HG03457 (cell line): ENCODE data around the gene PEAK3.

Experiments used
- ATAC-seq: cut with Tn5 transposase; IDR thresholded peaks from one replicate; pipeline ENCODE4 v1.9.1; 2021; ENCODE audit warnings: moderate number of reproducible peaks; ENCODE audit not compliant: unreplicated experiment

PEAK3 gene

DNA sequence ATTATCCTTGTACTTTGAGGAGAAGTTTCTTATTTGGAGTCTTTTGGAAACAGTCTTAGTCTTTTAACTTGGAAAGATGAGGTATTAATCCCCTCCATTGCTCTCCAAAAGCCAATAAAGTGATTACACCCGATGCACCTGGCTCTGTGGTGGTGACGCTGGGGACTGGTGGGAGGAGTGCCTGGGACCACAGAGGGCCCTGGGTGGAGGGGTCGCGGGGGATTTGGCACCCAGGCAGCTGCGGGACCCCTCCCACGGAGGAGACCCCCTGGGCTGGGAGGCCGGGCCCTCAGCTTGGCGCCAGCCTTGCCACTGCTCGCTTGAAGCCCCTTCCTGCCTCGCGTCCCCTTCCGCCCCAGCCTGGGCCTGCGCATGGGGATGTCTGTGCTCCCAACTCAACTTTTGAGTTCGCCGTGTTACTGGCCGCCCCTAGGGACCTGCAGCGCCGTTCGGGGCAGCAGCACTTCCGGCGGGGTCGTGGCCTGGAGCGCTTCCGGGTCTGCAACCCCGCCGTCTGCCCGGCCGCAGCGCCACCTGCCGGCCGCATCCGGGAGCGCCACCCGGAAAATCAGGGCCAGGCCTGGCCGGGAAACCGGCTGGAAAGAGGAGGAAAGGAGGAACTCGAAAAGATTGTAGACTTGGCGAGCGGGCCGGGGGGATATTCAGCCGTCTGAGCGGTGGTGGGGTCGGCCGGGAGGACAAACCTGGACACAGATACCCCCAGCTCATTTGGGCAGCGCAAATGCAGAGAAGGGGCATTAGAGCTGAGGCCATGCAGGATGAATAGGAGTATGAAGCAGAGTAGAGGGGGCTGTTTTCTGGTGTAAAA is 8.4 kb downstream of the PEAK3 start:
- no peak for ATAC-seq

DNA sequence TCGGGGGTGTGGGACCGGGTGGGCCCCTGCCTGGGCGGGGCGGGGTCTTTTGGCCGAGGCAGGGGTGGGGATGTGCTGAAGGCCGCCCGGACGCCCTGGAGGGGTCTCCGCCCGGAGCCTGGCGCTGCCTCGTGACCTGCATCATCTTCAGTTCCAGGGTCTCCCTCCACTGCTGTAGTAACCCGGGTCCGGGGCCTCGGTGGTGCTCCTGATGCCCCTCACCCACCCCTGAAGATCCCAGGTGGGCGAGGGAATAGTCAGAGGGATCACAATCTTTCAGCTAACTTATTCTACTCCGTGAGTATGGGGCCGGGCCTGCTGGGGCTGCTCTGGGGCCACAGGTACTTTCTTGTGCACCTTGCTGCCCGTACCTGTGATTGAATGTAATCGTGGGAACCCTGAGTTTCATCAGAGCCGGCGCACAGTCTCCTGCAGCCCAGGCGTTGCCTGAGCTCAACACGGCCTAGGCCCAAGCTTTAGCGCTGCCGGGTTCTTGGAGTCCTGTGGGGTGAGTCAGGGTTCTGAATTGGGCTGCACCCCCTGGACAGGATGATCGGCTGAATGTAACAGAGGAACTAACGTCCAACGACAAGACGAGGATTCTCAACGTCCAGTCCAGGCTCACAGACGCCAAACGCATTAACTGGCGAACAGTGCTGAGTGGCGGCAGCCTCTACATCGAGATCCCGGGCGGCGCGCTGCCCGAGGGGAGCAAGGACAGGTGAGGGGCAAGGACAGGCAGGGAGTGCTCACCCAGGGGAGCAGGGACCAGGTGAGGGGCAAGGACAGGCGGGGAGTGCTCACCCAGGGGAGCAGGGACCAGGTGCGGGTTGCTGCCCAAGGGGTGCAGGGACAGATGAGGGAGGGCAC is 10.5 kb downstream of the PEAK3 start:
- ATAC-seq = no peak

DNA sequence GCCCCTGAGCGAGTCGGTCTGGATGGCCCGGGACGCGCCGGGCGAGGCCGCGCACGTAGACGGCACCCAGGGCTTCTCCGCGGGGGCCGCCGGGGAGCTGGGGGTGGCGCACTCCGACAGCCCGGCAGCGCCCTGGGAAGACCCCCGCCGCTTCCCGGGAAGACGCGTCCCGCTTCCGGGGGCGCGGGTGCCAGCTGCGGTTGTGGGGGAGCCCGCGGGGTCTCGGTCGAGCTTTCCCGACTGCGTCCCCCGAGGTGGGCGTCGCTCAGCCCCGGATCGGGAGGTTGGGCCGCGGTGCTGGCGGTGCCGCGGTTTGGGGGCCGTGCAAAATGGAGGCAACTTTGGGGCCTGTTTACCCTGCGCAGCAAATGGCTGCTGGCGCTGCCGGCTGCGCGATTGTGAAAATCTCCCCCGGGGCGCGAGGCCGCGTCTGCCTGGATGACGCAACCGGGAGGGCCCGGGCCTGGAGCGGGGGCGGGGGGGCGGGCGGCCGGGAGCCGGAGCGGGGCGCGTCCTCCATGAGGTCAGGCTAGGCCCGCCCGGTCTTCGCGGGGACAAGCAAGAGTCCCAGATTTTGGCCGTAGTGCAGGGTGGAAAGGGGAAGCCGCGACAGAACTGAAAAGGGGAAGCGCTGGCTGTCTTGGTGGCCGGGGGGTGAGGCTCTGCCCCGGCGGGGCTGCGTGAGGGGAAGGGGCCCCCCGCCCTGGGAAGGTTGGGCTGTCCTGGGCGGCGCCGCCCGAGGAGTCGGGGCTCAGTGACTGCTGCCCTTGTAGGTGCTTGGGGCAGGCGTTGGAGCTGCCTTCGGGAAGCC is 11.3 kb downstream of the PEAK3 start:
- no peak for ATAC-seq

DNA sequence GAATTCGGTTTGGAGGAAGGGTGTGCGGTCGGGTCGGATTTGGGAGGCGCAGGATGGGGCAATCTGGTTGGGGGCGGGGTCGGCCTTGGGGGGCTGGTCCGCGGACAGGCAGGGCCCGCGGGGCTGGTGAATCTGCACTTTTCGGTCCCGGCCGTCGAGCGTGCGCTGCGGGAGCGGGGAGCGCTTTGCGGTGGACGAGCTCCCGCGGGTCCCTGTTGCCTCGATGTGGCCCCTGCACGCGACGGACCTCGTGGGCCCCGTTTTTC is 11.9 kb downstream of the PEAK3 start:
- ATAC-seq = no peak

DNA sequence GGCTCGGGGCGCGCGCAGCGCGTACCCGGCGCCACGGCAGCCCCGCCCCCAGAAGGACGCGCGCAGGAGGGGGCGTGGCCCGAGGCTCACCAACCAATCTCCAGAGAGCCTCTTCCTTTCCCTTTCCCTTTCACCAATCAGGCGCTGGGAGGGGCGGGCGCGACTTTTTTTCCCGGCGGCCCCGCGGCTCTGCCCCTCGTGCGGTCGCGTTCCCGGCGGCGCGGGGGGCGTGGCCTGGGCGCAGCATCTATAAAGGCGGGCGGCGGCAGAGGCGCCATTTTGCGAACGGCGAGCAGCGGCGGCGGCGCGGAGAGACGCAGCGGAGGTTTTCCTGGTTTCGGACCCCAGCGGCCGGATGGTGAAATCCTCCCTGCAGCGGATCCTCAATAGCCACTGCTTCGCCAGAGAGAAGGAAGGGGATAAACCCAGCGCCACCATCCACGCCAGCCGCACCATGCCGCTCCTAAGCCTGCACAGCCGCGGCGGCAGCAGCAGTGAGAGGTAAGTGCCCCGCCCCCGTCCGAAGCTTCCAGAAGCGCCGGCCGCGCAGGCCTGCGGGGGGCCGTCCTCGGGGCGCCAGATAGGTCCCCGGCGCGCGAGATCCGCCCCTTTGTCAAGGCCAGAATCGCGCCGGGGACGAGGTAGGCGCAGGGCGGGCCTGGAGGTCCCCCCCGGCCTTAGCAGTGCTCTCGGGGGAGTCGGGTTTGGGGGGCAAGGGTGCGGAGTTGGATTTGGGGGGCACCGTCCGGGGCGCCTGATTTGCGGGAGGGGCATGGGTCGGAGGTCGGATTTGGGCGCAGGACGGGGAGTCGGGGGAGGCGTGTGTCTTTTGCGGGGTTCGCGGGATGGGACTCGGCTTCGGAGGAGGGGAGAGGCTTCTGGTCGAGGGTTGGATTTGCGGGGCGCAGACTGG is 12.5 kb downstream of the PEAK3 start:
- ATAC-seq = peak; percentile 45

DNA sequence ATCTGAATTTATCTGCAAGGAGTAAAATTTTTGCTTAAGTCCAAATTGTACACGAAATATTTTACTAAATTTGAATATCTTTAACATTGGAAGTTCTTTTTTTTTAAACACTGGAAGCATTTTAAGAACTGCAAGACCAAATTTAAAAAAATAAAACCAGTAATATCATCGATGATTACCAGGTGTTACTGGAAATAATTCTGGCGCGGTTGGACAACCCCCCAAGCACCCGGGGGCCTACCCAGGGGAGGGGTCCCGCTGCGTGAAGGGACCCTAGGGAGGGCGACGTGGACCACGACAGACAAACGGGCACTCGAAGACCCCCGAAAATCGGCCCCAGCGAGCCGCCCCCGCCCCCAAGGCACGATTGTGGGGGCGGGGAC is 13.1 kb downstream of the PEAK3 start:
- no peak for ATAC-seq

DNA sequence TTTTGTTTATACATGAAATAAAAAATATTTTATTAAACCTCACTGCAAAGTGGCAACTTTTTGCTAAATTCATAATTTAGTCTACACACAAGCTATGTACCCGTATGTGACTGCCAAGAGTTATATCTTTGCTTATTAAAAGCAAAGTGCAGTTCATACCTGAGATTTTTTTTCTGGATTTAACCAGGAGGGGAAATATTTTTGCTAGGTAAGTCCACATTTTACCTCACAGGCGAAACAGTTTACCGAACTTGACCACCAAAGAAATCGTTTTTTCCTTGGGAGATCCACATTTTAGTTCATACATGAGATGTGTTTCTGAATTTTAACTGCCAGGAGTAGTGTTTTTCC is 13.5 kb downstream of the PEAK3 start:
- no peak for ATAC-seq

DNA sequence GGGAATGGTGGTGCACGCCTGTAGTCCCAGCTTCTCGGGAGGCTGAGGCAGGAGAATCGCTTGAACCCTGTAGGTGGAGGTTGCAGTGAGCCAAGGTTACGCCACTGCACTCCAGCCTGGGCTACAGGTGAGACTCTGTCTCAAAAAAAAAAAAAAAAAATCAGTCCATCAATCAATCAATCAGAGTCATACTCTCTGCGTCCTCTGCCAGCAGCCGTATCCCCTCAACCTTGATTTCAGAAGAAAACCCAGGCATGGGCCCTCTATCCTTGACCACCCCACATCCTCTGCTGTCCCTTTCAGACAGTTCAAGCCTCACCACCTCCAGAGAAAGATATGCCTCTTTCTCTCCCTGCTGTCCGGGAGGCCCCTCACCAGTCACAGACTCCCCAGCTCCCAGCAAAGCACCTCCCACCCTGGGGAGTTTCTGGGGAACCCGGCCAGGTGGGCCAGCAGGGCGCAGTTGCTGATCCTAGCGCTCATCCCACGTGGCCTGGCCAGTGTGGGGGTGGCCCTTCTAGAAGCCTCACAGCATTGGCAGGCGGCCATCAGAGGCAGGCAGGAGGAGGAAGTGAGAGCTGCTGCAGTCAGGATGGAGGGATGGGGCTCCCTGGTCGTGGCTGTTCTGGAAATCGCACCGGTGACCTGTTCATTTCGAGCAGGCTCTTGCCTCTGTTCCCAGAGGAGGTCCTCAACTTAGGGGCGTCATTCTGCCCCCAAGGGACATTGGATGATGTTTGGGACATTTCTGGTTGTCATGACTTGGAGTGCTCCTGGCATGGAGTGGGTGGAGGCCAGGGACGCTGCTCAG is 15.6 kb downstream of the PEAK3 start:
- no peak for ATAC-seq

DNA sequence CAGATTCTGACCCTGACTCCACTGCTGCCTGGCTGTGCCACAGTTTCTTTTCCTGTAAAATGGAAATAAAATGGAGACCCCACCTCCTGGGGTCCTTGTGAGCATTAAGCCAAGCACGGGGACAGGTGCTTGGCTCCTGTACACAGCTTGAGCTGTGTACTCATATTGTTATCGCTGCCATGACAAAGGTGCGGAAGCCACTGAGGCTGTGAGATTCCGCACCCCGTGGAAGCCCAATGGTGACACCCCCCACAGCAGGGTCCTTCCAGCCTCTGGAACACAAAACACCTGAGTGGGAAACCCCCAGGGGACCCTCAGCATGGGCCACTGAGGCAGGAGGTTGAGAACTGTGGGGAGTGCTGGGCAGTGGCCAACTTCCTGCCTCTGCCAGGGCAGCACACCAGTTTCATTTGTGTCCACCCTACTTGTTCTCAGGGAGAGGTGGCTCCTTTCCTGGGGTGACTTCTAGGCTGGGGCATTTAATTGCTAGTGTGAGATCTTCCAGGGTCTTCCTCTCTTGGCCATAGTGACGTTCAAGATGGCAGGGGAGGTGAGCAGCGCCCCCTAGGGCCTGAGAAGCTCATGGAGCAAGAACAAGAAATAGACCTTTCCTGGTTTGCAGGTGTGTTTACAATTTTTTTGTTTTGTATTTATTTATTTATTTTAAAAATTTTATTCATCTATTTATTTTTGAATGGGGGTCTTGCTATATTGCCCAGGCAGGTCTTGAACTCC is 20.4 kb downstream of the PEAK3 start:
- ATAC-seq = no peak

DNA sequence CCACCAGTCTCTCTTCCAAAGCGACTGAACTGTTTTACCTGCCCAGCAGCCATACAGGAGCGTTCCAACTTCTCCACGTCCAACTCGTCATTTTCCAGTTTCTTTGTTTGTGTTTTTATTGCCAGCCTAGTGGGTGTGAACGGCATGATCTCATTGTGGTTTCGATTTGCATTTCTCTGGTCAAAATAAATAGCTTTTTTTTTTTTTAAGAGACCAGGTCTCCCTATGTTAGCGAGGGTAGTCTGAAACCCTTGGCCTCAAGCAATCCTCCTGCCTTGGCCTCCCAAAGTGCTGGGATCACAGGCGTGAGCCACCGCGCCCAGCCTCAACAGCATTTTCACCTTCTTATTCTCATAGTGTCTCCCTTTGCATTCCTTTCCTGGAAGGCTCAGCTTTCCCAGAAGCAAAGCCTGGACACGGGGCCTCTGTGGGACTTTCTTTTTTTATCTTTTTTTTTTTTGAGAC is 21.6 kb downstream of the PEAK3 start:
- no peak for ATAC-seq

DNA sequence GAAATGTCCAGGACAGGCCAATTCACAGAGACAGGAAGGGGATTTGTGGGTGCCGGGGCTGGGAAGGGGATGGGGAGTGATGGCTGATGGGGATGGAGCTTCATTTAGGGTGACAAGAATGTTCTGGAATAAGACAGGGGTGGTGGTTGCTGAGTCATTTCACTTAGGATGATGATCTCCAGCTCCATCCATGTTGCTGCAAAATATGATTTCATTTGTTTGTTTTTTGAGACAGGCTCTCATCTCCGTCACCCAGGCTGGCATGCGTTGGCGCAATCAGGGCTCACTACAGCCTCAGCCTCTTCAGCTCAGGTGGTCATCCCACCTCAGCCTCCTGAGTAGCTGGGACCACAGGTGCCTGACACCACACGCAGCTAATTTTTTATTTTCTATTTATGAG is 22.6 kb downstream of the PEAK3 start:
- ATAC-seq = no peak

DNA sequence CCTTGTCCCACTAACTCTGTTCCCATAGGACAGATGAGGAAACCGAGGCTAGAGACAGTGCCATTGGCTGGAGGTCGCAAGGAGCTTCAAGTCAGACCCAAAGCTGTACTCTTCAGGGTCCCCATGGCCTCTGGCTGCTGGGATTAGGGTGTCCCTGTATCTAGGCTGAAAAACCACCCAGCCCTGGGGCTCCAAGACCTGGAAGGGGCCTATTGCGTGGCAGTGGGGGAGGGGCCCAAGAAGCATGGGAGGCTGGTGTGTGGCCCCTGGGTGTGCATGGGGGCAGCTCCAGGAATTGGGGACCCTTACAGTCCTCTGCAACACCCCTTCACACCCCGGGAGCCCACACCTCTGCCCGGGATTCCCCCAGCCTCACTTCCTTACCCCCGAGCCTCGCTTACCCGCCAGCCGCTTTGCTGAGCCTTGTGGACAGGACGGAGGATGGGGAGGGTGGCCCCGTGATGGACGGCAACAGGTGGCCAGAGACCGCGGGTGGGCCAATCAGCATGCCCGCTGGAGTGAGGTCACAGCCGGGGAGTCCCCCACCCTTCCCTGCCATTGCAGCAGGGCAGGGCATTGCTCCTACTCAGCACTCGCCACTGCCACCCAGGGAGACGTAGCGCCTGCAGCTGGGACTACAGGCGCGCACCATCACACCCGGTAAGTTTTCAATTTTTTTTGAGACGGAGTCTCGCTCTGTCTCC is 25.8 kb downstream of the PEAK3 start, which contains the start of gene JSRP1:
TSS of gene JSRP1 (minus strand) at position 436 of the 704 bp plus-strand sequence. CDS start 1,103 bp downstream, outside the sequence.
- ATAC-seq = no peak

DNA sequence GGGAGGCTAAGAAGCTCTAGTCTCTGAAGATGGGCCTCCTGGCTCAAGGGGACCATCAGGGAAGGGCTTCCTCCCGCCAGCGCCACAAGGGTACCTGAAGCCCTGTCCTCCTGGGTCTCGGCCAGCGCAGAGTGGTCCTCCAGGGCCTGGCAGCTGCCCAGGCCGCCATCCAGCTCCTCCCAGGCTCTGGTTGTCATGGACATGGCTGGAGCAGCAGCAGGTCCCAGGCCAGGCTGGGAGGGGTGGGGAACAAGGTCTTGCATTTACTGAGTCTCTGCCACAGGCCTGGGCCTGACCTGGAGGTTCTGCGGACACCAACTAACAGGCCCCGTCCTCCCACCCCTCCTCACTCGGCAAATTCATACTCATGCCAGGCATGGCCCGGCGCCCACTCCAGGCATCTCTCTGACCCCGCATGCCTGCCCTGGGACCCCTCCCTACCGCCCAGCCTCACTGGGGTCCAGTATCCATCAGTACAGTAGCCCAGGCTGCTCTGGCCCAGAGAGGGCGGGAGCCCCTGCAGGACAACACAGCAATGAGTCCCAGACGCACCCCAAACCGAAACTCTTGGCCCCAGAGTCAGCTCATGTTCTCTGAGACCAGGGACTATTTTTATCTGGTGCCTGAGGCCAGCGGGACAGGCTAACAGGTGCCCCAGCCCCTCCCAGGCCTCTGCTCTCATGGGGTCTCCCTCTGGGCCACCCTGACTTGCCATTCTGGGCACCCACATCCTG is 26.7 kb downstream of the PEAK3 start:
- no peak for ATAC-seq

DNA sequence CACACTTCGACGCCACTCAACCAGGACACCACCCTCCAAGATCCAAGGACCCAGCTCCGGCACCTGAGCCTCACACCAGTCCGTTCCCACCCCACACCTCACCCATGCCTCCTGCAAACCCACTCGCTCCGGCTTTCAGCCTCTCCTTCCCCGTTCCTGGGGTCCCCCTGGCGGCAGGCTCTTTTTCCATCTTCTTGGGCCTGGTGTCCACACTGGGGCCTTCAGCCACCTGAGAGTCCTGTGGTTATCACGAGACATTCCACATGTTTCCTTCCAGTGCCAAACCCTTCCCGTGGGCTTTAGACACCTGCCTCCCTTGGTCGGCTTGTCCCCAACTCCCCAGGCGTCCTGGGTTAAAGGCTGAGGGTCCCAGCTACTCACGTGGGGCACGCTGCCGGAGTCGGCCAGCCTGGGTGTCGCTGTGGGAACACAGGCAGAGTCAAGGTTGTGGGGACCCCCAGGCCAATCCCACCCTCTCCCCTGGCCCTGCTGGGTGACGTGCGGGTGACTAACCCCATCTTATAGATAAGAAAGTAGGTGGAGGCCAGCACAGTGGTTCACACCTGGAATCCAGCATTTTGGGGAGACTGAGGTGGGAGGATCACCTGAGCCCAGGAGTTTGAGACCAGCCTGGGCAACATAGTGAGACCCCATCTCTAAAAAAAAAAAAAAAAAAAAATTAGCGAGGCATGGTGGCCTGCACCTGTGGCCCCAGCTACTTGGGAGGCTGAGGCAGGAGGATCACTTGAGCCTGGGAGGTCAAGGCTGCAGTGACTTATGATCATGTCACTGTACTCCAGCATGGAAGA is 27.7 kb downstream of the PEAK3 start:
- no peak for ATAC-seq

DNA sequence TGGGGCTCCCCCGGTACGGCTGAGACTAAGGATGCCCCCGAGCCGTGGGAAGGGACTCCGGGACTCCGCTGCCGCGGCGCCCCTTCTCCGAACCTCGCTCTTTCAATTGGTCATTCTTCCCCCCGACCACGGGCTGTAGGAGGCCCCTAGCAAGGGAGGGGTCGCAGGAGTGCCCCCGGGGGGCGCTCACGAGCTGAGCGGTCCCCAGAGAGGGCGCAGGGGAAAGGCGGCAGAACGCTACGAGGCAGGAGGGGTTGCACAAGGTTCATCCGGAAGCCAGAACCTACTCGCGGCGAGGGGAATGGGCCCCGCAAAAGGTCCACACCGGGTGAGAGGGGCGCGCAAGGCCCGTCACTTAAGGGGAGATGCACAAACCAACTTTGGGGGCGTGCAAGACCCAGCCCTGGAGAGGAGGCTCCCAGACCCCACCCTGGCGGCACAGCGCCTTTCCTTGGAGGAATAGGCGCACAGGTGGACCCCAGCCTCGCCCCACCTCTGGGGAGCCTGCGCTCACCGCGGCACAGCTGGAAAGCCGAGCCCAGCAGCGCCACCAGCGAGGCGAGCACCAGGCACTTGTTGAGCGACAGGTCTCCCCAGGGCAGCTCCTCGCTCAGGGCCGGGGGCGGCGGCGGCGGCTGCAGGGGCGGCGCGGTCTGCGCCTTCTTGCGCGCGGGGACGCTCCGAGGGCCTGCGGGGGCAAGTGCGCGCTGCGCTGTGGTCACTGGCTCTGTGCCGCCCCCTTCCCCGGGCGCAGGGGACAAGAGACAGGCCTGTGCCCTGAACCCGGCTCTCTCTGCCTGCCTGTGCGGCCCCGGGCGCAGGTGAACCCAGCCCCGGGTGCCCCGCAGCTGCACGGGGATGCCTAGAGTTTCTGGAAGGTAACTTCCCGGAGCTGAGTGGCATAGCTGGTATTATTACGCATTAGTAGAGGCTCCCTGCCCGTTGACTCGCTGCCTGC is 28.6 kb downstream of the PEAK3 start:
- ATAC-seq = no peak

DNA sequence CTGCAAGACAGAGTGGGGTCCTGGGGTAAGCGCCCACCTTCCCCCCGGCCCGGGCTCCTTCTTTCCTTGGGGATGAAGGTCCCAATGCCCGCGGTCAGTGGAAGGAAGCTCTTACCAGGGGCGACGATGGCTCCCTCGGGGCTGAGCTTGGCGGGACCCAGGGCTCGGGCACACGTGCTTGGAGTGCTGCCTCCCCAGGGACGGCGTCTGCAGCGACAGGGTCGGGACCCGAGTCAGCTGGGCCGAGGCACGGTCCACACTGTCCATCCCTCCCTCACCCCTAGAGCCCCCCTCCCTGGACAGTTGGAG is 29.2 kb downstream of the PEAK3 start:
- no peak for ATAC-seq
